Measurements from ENCODE around the gene FNDC3B.

FNDC3B gene

GRCh38 chr3:172279191-172279640 is 239.8 kb downstream of the FNDC3B start:
- no peak for DNase-seq (ENCODE audit: low read depth in 4 of 4, low spot score in 1 of 4)

- DNase-seq (ENCODE audit: low read depth in 4 of 4, low spot score in 1 of 4): no peak
Observed at GRCh38 chr3:172279974-172280373, 240.6 kb downstream of the FNDC3B start.

- DNase-seq (ENCODE audit: low read depth in 4 of 4, low spot score in 1 of 4): no peak
Observed at GRCh38 chr3:172280406-172281051, 241.2 kb downstream of the FNDC3B start.

- no peak for DNase-seq (ENCODE audit: low read depth in 4 of 4, low spot score in 1 of 4)
Observed at GRCh38 chr3:172281884-172282283, 242.5 kb downstream of the FNDC3B start.

GRCh38 chr3:172282850-172283249 is 243.5 kb downstream of the FNDC3B start:
- no peak for DNase-seq (ENCODE audit: low read depth in 4 of 4, low spot score in 1 of 4)

GRCh38 chr3:172283841-172284357 is 244.5 kb downstream of the FNDC3B start:
- no peak for DNase-seq (ENCODE audit: low read depth in 4 of 4, low spot score in 1 of 4)

GRCh38 chr3:172285844-172286243 is 246.5 kb downstream of the FNDC3B start:
- no peak for DNase-seq (ENCODE audit: low read depth in 4 of 4, low spot score in 1 of 4)

GRCh38 chr3:172286548-172287148 is 247.3 kb downstream of the FNDC3B start:
- no peak for DNase-seq (ENCODE audit: low read depth in 4 of 4, low spot score in 1 of 4)

- no peak for DNase-seq (ENCODE audit: low read depth in 4 of 4, low spot score in 1 of 4)
Observed at GRCh38 chr3:172287937-172288477, 248.6 kb downstream of the FNDC3B start.

GRCh38 chr3:172288651-172289050 is 249.3 kb downstream of the FNDC3B start:
- no peak for DNase-seq (ENCODE audit: low read depth in 4 of 4, low spot score in 1 of 4)

GRCh38 chr3:172289583-172289982 is 250.2 kb downstream of the FNDC3B start:
- no peak for DNase-seq (ENCODE audit: low read depth in 4 of 4, low spot score in 1 of 4)

- DNase-seq (ENCODE audit: low read depth in 4 of 4, low spot score in 1 of 4): no peak
Observed at GRCh38 chr3:172290457-172290856, 251.1 kb downstream of the FNDC3B start.

GRCh38 chr3:172291650-172292049 is 252.3 kb downstream of the FNDC3B start:
- DNase-seq (ENCODE audit: low read depth in 4 of 4, low spot score in 1 of 4): no peak

- no peak for DNase-seq (ENCODE audit: low read depth in 4 of 4, low spot score in 1 of 4)
Observed at GRCh38 chr3:172292422-172292821, 253.0 kb downstream of the FNDC3B start.

GRCh38 chr3:172293093-172293492 is 253.7 kb downstream of the FNDC3B start:
- DNase-seq (ENCODE audit: low read depth in 4 of 4, low spot score in 1 of 4): no peak

GRCh38 chr3:172294223-172294806 is 254.9 kb downstream of the FNDC3B start:
- DNase-seq (ENCODE audit: low read depth in 4 of 4, low spot score in 1 of 4): no peak

GRCh38 chr3:172296248-172296974 is 257.0 kb downstream of the FNDC3B start:
- DNase-seq (ENCODE audit: low read depth in 4 of 4, low spot score in 1 of 4): no peak

- DNase-seq (ENCODE audit: low read depth in 4 of 4, low spot score in 1 of 4): no peak
Observed at GRCh38 chr3:172296975-172297332, 257.6 kb downstream of the FNDC3B start.

GRCh38 chr3:172298247-172298646 is 258.9 kb downstream of the FNDC3B start:
- no peak for DNase-seq (ENCODE audit: low read depth in 4 of 4, low spot score in 1 of 4)

- DNase-seq (ENCODE audit: low read depth in 4 of 4, low spot score in 1 of 4): no peak
Observed at GRCh38 chr3:172300187-172300586, 260.8 kb downstream of the FNDC3B start.

- no peak for DNase-seq (ENCODE audit: low read depth in 4 of 4, low spot score in 1 of 4)
Observed at GRCh38 chr3:172300862-172301261, 261.5 kb downstream of the FNDC3B start.
